HG02852 (cell line): ENCODE data around the gene KRT81.
"Not testable (repeated sequence)": the region's sequence is repeated elsewhere in the genome, so short reads cannot be mapped to it uniquely, and the experiment has no call there.

ENCODE experiments used
- ATAC-seq: cut with Tn5 transposase; IDR thresholded peaks from one replicate; pipeline ENCODE4 v1.9.1; 2021; ENCODE audit warnings: mild to moderate bottlenecking, moderate library complexity; ENCODE audit not compliant: unreplicated experiment

KRT81 gene

DNA sequence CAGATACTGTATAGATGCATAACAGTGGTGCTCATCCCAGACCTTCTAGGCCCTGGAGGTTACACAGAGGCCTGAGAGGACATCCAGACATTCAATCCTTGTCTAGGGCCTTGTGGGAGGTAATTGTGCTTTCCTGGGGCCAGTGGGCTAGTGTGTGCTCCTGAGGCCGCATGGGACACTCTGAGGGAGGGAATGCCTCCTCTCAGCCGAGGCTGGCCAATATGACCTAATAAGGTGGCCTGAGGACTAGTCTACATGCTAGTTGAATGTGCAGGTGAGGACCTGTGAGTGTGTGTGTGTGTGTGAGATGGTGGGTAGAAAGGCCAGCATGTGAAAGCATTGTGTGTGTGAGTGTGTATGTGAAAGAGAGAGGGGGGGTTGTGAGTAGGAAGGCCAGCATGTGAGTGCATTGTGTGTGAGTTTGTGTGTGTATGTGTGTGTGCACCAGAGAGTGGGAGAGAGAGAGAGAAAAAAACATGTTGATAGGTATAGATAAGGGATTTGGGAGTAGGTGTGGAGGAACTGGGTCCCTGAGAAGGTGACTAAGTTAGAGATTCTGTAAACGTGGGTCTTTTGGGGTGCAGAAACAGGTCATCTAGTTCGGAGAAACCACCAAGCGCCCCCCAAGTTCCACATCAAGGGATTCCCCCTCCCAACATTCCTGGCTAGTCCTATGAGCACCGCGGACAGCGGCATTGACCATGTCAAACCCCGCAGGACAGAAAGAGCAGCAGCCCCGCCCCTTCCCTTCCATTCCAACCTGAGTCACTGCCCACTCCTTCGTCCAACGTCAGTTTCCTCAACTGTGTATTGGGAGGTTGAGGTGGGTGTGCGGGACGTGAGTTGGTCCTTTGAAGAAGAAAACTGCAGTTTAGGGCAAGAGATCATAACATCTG is 9.7 kb upstream of the KRT81 start:
- no peak for ATAC-seq

DNA sequence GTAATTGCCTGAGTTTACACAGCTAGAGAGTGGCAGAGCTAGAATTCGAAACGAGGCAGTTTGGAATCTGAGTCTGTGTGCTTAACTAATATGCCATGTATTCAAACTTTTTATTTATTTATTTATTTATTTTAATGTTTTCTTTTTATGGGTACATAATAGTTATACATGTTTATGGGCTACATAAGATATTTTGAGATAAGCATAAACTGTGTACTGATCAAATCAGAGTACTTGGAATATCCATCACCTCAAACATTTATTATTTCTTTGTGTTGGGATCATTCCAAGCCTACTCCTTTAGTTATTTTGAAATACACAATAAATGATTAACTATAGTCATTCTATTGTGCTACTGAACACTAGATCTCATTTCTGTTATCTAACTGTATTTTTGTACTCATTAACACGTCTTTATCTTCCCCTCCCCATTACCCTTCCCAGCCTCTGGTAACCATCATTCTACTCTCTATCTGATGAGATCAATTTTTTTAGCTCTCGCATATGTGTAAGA is 7.4 kb upstream of the KRT81 start:
- no peak for ATAC-seq

GRCh38 chr12:52296572-52297215 is 5.4 kb upstream of the KRT81 start:
- ATAC-seq, result no peak

- no peak for ATAC-seq
Observed at GRCh38 chr12:52295663-52296062, 4.3 kb upstream of the KRT81 start.

- ATAC-seq, result no peak
Observed at GRCh38 chr12:52294803-52295202, 3.5 kb upstream of the KRT81 start.

DNA sequence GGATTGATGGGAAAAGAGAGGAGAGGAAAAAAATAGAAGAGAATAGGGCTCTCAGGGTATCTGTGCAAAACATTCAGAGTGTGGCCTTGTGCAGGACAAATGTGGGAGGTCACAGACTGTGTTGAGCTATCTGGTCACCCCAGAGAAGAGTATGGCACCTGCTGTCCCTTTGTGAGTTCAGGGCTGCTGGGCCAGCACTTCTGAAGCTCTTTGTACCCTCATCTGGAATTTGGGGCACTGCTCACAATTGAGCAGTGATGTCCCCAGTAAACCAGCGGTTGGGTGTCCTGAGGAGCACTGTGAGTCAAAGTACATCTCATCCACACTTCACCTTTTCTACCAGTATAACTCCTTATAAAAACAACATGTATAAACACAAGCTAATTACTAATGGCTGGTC is 2.6 kb upstream of the KRT81 start:
- no peak for ATAC-seq

DNA sequence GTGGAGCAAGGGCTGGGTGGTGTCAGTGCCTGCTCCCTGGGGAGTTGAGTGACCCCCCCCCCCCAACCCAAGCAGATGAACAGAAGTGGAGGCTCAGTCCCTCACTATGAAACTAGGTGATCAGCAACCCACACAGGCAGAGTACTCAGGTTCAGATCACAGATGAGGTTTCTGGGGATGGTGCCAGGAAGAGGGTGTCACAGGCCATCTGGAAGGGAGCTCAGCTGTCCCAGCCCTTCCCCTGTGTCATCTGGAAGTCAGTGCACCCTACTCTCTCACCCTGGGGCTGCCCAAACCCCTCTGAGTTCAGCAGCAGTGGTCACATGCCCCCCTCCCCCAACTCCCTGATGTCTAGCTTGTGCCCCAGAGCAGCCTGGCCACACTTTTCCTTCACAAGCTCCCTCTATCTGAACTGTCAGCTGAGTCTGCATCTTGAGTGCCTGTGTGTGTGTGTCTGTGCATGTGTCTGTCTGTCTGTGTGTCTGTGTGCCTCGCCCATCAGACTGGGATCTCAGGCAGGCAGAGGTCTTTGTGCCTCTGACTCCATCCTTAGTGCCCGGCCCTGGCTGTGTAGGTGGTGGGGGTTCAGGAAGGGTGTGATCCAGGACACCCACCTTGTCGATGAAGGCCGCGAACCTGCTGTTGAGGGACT is 725 bp downstream of the KRT81 start:
- ATAC-seq, result not testable (repeated sequence)

DNA sequence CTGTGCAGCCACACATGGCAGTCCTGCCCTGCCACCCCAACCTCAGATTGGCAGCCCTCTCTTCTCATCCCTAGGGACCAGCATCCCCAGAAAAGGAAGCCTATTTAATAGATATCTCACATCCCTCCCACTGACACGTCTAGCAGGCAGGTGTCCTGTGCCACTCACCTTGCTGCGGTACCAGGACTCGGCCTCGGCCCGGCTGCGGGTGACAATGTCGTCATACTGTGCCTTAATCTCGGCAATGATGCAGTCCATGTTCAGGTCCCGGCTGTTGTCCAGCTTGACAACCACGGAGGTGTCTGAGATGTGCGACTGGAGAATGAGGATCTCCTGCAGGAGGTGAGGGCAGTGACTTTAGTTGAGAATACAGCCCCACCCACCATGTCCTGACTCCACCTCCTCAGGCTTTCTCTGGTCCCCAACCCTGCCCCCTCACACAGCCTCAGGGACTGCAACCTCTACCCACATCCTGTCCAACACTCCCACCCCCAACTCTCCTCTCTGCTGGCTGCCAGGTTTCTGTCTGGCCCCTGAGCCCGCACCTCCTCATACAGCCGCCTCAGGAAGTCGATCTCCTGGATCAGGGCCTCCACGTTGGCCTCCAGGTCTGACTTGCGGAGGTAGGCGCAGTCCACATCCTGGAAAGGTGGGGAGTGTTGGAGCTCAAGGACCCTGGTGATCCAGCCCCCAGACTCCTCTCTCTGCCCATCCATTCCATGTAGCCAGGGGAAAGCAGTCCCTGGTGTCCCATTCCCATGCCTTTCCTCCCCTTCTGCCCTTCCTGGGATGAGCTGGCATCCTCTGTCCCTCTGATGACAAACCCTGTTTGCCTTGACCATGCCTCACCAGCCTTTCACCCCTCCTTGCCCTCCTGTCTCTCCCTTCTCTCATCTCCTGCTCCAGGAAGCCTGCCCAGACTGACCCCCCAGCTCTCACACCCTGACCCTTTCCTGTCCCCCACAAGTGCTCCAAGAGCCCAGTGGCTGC is 3.2 kb downstream of the KRT81 start:
- ATAC-seq, result peak; percentile 77

- not testable (repeated sequence) for ATAC-seq
Observed at GRCh38 chr12:52286857-52287785, 4.2 kb downstream of the KRT81 start.

DNA sequence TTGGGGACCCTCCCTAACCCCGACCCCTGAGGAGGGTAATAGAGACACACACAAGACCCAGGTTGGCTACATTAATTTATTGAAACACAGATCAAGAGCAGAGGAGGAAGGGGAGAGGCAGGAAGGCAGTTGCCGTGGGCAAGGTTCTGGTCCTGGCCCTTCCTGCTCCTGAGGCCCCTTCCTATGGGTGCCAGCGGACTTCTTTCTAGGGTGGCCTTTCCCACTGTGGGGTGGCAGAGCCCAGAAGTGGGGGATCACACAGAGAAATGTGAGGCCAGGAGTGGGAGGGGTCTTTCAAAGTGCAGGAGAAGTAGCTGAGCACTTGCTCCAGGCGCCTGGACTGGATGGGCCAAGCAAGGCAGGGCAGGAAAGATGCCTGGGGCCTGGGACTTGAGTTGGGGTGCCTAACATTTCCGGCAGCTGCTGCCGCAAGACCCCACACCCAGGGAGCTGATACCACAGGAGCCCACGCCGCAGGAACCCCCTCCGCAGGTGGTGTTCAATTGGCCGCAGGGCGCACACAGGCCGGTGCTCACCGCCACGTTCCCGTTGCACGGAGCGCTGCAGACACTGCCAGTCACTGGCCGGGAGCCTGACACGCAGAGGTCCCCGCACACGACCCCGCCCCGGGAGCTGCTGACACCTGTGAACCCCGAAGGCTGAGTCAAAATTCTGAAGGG is 5.3 kb downstream of the KRT81 start:
- no peak for ATAC-seq

- ATAC-seq, result no peak
Observed at GRCh38 chr12:52285172-52285745, 6.1 kb downstream of the KRT81 start.

DNA sequence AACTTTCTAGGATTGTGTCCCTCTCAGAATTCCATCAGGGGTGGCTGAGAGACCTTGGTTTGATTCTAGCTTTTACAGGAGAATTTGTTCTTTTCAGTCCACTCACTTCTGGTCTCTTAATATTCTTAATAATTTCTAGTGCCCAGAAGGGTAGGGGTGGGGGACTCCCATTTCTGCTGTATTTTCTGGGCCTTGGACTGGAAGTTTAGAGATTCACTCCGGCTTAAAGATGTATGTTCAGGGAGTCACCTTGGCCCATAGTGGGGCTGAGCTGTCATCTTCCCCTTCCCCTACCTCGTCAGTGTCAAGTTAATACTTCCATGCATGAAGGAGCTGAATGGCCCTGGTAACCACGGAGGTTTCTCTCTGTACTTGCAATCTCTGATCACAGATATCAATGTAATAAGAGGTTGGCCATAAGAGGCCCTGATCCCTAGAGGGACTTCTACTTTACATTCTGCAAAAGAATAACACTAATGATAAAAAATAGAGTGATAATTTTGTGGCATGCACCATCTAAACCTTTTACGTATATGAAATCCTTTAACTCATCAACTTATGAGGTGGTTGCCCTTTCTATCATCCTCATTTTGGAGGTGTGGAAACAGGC is 6.7 kb downstream of the KRT81 start:
- ATAC-seq, result no peak

GRCh38 chr12:52280796-52281560 is 10.4 kb downstream of the KRT81 start:
- ATAC-seq, result no peak

DNA sequence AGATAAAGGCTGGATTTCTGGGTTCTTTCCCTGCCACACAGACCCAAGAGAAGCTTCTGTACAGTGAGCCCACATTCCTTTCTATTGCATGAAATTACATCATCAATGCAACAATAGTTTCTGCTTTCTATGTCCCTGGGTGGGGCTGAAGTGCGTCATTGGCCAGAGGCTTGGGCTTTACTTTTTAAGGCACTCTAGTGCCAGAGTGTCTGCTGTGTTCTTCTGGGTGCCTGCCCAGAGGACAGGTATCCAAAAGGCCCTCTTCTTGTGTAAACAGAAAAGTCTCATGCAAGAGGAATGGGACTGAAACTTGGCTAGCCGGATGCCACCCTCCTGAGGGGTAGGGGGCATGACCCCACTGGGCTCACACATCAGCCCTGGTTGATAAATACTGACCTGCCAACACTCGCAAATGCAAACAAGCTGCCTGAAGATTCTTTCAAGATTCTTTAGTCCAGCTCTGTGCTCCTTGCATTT is 11.0 kb downstream of the KRT81 start:
- no peak for ATAC-seq

GRCh38 chr12:52279422-52280318 is 11.7 kb downstream of the KRT81 start:
- ATAC-seq, result no peak
